AG20443 (cell line): ENCODE measurements around the gene LINGO3.

Experiments used
- DNase-seq: peaks from one replicate; pipeline ENCODE4 v3.0.0; 2012; ENCODE audit warnings: low spot score, mixed read lengths

LINGO3 gene

DNA sequence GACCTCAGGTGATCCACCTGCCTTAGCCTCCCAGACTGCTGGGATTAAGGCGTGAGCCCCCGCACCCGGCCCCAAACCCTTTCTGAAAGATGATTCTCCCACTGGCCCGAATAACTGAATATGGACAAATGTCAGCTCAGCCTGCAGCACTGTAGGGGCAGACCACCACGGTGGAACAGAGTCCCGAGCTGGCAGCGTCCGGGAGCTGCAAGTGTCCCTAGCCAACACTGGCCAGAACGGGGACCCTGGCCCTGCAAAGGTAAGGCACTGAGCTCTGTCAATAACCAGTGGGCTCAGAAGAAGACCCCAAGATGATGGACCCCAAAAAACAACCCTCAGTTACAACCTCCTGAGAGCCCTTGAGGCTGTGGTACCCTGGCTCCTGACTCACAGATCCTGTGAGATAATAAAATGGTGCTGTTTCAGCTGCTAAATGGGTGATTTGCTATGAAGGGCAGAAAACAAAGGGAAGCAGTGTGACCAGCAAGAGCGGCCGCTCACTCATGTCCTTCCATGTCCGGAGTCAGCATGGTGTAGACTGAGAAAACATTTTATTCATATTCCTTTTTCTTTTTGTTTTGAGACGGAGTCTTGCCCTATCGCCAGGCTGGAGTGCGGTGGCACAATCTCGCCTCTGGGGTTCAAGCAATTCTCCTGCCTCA, 18.9 kb upstream of the LINGO3 start:
- no peak for DNase-seq

DNA sequence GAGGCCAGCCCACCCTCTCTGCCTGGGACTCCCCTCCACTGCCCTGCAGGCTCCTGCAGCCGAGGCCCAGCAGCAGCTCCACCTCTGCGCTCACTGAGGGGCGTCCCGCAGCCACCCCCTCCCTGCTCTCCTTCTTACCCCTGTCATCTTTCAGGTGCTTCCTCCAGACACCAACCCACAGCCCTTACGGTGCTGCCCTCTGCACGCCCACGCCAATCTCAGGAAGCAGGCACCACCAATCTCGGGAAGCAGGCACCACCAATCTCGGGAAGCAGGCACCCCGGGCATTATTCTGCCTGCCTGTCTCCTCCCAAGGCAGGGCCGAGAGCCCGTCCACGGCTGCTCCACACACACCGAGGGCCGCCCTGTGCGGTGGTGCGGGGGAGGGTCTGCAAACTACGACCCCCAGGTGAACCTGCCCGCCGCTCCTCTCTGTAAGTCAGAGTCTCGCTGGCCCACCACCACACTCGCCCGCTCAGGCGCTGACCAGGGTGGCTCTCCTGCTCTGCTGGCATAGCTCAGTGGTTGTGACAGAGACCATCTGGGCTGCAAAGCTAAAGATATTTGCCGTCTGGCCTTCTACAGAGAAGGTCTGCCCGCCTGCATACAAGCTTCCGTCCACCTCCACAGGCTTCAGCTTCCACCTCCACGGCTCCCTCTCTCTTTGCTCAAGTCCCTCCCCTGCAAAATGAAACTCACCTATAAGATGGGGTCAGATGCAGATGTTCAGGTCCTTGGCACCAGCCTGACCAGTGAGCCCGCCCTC, 17.5 kb upstream of the LINGO3 start:
- DNase-seq = no peak

DNA sequence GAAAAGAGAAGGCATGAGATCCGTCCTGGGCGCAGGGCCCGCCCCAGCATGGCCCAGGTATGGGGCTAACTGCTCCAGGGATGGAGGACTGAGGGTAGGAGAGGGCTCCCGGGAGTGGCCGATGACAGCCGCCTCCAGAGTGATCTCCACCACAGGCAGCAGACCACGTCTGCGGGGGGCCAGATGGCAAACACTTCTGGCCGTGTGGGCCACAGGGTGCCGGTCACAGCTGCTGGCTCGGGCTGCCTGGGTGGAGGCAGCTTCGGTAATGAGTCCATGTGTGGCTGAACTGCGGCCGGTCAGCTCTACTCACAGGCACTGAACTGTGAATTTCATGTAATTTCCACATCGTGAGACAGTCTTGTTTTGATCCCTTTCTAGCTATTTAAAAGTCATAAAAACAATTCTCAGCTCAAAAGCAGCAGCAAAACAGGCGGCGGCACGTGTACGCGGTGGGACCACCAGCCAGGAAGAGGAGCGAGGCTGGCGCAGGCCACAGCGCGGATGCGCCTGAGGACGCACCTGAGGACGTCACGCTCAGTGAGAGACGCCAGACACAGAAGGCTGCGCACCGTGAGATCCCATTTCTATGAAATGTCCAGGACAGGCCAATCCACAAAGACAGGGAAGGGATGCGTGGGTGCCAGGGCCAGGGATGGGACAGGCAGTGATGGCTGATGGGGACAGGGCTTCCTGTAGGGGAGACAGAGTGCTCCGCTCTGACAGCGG, 16.4 kb upstream of the LINGO3 start:
- no peak for DNase-seq

DNA sequence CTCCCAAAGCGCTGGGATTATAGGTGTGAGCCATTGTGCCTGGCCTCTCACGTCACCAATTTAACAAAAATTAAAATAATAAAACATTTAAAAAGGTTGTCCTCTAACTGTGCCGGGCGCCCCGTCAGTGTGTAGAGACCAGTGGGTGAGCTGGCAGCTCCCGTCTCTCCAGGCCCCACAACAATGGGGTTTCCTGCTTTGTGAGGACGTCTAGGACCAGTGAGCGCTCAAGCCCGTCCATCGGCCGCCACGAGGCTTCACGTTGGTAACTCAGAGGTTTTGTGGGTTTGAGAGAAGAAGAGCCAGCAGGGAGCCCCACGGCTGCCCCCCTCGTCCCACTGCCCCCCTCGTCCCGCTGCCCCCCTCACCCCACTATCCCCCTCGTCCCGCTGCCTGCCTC, 15.8 kb upstream of the LINGO3 start:
- DNase-seq = no peak

DNA sequence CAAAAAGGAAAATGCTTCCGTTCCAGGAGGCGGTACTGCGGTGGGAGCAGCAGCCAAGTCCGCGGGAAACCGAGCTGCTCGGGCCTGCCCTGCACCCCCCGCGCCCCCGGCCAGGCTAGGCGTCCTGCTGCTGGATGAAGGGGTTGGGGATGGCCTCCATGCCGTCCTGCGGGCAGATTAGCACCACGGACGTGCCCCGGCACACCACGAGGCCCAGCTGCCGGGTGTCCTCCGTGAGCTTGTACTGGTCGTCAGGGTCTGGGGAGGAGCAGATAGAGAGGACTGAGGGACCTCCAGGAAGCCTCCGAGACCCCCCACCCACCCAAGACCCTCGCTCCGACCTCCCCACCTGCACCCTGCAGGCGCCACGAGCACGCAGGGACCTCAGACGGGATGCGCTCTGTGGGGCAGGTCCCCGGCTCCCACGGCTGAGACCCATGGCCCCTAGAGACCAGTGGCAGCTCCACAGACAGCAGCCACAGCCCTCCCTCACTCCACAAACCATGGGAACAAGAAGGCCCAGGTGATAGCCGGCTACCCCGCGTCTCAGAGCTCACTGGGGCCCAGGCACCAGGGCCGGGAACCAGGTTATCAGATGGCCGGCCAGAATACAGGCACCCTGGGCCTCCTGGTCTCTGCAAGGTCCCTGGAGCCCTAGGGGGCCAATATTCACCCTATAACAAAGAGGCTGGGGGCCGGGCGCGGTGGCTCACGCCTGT, 13.8 kb upstream of the LINGO3 start:
- DNase-seq = no peak

DNA sequence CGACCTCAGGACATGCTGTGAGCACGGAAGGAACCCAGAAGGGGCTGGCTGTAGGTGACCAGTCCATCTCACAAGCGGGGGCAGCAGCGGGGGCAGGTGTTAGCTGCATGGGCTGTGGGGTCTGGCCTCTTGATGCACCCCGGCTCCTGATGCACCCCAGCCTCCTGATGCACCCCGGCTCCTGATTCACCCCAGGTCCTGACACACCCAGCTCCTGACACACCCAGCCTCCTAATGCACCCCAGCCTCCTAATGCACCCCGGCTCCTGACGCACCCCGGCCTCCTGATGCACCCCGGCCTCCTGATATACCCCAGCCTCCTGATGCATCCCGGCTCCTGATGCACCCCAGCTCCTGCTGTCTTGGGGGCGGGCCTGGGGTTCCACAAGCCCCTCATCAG, 13.0 kb upstream of the LINGO3 start:
- DNase-seq = no peak

DNA sequence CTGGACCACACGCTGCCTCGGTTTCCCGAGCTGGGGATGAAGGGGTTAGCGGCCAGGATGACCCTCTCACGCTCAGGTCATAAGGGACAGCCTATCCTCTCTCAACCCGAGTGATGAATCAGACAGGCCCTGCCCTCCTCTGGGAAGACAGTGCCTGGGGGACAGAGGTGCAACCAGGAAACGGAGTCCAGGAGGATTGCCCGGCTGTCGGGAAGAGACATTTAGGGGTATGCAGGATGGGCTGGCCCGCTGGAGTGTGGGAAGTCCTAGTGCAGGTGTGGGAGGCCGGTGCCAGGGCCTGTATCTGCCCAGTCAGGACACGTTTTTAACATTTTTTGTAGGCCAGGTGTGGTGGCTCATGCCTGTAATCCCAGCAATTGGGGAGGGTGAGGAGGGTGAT, 12.1 kb upstream of the LINGO3 start:
- DNase-seq = no peak

DNA sequence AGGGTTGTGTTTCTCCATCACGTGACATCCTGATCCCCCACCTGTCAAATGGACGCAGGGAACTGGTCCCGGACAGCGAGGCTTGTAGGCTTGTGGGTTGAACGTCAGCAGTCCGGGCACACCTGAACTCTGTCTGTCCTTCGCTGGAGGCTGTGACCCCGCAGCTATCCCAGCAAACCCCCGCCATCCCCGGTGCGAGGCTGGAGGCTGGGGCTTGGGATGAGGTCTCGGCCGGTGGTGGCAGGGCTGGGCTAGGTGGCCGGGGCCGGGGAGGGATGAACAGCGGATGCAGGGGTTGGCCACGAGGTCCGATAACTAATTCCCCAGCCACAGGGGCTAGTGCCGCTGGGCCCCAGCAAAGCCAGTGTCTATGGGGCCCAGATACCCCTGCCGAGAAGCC, 11.6 kb upstream of the LINGO3 start:
- DNase-seq = no peak

DNA sequence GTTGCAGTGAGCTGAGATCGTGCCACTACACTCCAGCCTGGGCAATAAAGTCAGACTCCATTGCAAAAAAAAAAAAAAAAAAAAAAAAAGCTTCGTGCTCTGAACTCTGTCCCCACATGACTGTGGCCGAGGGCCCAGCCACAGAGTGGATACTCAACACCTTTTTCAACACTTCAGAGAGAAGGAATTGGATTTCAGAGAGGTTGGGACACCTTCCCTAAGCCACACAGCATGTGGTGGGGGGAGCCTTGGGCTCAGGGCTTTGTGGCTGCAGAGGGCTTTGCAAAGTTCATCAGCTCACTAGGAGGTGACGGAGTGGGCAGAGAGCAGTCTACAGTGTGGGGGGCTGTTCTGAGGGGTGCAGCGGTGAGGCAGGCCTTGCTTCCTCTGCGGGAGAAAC, 11.0 kb upstream of the LINGO3 start:
- no peak for DNase-seq

DNA sequence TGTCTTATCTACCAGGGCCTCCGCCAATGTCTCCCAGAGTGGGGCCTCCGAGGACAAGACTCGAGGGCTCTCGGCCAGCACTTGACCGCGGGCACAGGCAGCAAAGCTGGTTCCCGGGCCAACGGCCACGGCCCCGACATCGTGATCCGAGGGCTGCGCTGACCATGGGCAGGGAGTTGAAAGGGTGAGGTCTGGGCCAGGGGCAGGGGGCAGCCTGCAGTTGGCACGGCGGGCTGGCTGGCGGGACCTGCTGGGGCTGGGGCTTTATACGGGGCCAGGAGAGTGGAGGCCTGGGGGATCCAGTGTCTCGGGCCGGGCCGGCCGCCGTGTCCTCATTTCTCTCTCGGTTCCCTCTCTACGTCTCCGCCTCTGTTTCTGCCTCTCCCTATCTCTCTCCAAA, 9.8 kb upstream of the LINGO3 start:
- DNase-seq = no peak

DNA sequence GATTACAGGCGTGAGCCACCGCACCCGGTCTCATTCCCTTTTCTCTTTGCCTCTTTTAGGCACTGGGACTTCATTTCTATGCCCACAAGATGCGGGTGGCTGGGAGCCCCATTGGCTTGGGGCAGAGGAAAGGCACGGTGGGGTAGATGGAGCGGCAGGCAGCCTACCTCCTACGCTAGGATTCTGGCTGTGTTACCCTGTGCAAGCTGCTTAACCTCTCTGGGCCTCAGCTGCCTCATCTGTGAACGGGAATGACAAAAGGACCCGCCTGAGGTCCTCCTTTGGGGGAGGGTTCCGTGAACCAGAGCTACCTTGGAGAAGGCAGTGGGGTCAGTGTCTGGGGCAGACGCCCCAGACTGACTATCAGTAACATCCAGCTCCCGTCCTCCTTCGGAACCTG, 9.3 kb upstream of the LINGO3 start:
- DNase-seq = no peak

DNA sequence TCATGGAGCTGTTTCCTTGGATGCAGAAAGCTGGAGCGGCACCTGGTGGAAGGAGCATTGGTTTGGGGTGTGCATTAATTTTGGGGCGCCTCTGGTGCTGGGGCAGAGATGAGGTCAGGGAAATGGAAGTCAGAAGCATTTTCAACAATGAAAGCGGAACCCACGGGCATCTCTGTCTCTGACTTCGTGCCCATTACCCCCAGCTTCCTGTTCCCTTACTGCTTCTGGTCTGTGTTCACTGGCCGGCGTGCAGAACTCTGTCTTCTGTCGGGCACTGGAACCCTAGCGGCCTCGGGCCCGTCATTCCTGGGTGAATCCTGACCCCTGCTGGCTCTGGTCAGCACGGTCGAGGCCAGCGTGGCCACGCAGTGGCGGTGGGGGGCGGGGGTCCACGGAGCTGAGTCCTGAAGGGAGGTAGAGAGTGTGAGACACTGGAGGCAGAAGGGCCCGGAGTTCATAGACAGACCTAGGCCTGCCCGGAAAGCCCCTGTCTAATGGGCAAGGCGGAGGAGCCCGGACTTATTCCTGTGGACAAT, 7.9 kb upstream of the LINGO3 start:
- peak; percentile 78 for DNase-seq

DNA sequence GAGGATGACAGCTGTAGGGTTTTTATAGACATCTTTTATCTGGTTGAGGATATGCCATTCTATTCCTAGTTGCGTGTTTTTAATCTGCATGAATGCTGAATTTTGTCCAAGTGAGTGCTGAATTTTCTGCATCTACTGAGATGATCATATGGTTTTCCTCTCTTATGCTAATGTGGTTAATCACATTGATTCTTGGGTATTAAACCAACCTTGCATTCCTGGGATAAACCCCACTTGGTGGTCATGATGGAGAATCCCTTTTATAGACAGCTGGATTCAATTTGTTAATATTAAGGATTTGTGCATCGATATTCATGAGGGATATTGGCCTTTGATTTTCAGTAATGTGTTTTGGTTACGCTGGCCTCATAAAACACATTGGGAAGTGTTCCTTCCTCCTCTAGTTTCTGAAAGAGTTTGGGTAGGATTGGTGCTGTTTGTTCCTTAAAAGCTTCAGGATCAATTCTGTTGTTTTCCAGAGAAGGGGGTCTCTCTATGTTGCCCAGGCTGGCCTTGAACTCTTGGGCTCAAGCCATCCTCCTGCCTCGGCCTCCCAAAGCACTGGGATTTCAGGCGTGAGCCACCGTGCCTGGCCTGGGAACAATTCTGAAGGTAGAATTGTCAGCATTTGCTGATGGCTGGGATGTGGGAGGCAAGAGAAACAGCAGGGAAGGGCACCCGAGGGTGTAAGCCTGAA, 7.3 kb upstream of the LINGO3 start:
- DNase-seq = no peak

DNA sequence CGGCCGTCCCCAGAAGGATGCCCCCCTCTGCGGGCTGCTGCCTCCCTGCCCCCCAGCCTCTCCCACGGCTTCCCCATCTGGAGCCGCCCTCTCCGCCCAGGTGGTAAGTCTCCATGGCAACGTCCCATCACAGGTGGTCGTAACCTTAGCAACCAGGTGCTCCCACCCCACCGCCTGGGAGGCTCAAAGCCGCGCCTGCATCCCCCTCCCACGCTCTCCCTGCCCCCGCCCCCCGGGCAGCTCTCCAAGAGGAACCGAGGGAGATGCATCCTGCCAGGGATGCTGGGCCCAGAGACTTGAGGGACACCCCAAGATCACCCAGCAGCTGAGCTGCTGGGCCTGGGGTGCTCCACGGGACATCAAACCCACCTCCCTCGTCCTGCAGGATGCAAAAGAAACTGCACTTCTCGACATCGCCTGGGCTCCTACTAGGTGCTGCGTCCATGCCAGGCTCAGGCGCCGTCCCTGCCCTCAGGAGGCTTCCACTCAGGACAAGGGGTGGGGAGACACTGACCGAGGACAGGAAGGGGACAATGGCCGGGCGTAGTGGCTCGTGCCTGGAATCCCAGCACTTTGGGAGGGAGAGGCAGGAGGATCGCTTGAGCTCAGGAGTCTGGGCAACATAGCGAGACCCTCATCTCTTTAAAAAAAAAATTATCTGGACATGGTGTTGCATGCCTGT, 5.0 kb upstream of the LINGO3 start:
- no peak for DNase-seq

DNA sequence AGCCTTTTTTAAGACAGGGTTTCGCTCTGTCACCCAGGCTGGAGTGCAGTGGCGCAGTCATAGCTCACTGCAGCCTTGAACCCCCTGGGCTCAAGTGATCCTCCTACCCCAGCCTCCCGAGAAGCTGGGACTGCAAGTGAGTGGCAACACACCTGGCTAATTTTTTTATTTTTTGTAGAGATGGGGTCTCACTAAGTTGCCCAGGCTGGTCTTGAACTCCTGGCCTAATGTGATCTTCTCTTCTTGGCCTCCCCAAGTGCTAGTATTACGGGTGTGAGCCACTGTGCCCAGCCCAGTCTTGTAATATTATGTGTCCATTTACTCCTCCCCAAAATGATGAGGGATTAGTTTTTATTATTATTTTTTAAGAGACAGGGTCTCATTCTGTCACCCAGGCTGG, 3.1 kb upstream of the LINGO3 start:
- no peak for DNase-seq

DNA sequence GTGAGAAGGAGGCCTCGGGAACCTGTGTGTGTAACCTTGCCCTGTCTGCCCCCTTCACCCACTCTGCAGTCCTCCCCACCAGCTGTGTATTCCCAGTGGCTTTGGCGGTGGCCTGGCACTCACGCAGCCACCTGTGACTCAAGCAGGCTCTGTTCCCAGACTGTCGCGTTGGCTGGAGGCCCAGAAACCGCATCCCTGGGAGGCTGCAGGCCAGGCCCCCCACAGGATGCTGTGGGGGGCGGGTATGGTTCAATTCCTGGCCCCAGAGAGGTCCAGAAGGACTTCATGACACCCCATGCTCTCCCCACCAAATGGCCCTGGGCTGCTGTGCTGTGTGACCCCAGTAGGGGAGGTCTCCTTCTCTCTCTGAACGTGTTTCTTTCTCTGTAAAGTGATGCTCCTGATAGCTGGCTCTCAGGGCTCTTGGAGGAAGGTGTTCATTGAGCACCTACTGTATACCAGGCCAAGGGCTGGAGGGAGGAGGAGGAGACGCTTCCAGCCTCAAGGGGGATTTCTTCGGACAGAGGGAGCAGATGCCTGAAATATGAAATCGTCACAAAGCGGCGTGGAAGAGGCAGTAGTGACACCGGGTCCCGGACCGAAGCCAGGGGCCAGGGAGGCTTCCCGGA, 1.9 kb upstream of the LINGO3 start:
- DNase-seq = no peak

DNA sequence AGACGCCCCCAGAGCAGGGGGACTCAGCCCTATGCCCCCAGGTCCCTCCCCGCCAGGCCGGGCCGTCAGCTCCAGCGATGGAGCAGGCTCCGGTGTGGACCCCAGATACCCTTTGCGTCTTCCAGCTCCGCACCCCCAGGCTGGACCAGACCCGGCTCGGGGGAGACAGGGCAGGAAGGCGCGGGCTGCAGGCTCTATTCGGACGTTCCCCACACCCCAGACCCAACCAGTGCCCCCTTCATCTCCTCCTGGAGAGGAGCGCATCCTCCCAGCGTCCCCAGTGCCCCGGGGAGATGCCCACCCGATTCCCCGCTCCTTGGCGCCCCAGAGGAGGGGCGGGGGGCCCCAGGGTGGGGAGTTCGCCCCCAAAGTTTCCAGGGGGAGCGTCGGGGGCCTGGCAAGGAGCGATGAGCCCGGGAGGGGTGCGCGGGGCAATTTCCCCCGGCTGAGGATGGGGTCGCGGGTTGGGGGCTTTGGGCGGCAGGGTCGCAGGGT, 389 bp downstream of the LINGO3 start:
- DNase-seq = no peak

DNA sequence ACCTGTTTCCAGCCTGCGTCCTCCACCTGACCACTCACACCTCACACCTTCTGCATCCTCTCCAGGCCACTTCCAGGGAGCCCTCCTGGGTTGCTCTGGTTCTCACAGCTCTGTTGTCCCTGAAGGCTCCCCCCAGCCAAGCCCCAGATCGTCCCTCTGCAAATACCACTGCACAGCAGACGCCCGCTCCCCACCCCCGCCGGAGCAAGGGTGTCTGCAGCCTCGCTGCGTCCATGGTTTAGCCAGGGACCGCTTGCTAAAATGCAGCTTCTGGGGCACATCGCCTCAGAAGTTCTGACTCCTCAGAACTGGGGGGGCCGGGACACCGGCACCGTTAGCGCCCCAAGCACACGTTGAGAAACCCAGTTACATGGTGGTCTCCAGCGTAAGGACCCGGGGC, 983 bp downstream of the LINGO3 start:
- no peak for DNase-seq

DNA sequence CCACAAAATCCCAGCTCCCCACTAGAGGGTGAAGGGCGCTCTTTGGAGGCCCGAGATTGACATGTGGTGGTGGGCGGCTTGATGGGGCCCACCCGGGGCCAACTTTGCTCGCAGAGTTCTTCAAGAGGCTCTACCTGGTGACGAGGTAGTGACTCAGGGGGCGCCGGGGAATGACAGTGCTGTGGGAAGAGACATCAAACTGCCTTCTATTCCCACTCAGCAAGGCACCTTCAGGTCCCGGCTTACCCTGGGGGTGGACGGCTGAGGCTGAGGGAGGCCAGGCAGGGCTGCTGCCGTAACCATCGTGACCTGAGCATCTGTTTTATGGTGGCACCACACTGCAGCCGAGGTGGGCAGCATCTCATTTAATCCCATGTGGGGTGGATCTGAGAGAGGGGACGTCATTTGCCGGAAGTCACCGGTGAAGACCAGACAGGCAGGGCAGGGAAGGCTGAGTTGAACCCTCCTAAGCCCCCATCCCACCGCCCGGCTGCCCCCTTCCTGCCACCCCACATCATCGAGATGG, 1.6 kb downstream of the LINGO3 start:
- DNase-seq = no peak
